WTC11 (cell line): ENCODE data around the gene LUC7L3. TPM values are rescaled to one million over a fixed set of nuclear protein-coding genes. Genes with fewer than 3 reads are reported as not detected.

Experiments used
- ATAC-seq: fragments of 200-7000 bp; cut with Tn5 transposase; 2 replicates; pipeline ENCODE4 v1.10.0; 2021; ENCODE audit warnings: mild to moderate bottlenecking, moderate library complexity
- CTCF ChIA-PET: fragments of 300-600 bp; sonication (Branson Sonifier 250); formaldehyde crosslinking; loops from one replicate; lab custom pipeline; 2021; ENCODE audit warnings: antibody characterized with exemption; lab: Charles Lee
- POLR2A ChIA-PET: fragments of 350-600 bp; sonication (Branson Sonifier 250); formaldehyde crosslinking; loops from one replicate; lab custom pipeline; 2021; ENCODE audit warnings: antibody characterized with exemption; lab: Charles Lee
- DNase-seq: peaks from one replicate; pipeline ENCODE4 v3.0.0; 2021; ENCODE audit warnings: low spot score
- H3K27ac Mint-ChIP-seq: 2 replicates; pipeline ENCODE4 v1.8.0; 2021; ENCODE audit warnings: mixed read lengths
- H3K27me3 Mint-ChIP-seq: 2 replicates; pipeline ENCODE4 v1.8.0; 2021; ENCODE audit warnings: low read depth, mild to moderate bottlenecking, moderate library complexity, mixed read lengths
- H3K36me3 Mint-ChIP-seq: 2 replicates; pipeline ENCODE4 v1.8.0; 2021; ENCODE audit warnings: mixed read lengths
- H3K4me1 Mint-ChIP-seq: 2 replicates; pipeline ENCODE4 v1.8.0; 2022; ENCODE audit warnings: mixed read lengths
- H3K4me3 Mint-ChIP-seq: 2 replicates; pipeline ENCODE4 v1.8.0; 2021; ENCODE audit warnings: mild to moderate bottlenecking, moderate library complexity, mixed read lengths
- H3K9me3 Mint-ChIP-seq: 2 replicates; pipeline ENCODE4 v1.8.0; 2021; ENCODE audit warnings: mixed read lengths
- CREB1 ChIP-seq: sonication (generic); formaldehyde crosslinking; IDR thresholded peaks from 2 replicates; pipeline ENCODE4 v1.8.0; 2023; ENCODE audit warnings: mild to moderate bottlenecking, missing genetic modification reagents
- ETV6 ChIP-seq: sonication (generic); formaldehyde crosslinking; IDR thresholded peaks from 2 replicates; pipeline ENCODE4 v1.8.1; 2022; ENCODE audit warnings: mild to moderate bottlenecking, missing genetic modification reagents
- FOXP1 ChIP-seq: sonication (generic); formaldehyde crosslinking; IDR thresholded peaks from 2 replicates; pipeline ENCODE4 v1.8.0; 2022; ENCODE audit warnings: missing genetic modification reagents, mild to moderate bottlenecking, moderate library complexity, borderline replicate concordance
- GABPB1 ChIP-seq: sonication (generic); formaldehyde crosslinking; IDR thresholded peaks from 2 replicates; pipeline ENCODE4 v1.8.1; 2023; ENCODE audit warnings: mild to moderate bottlenecking, missing genetic modification reagents
- IRF2 ChIP-seq: sonication (generic); formaldehyde crosslinking; IDR thresholded peaks from 2 replicates; pipeline ENCODE4 v1.8.0; 2022; ENCODE audit warnings: low read depth, missing genetic modification reagents, borderline replicate concordance
- KAT7 ChIP-seq: sonication (generic); formaldehyde crosslinking; IDR thresholded peaks from 2 replicates; pipeline ENCODE4 v1.8.1; 2023; ENCODE audit warnings: missing genetic modification reagents, mild to moderate bottlenecking, borderline replicate concordance
- NFATC4 ChIP-seq: fragments of 250-450 bp; sonication (Bioruptor Pico); IDR thresholded peaks from 2 replicates; pipeline ENCODE4 v1.9.0; 2021; ENCODE audit warnings: mild to moderate bottlenecking
- SMAD4 ChIP-seq: sonication (generic); formaldehyde crosslinking; IDR thresholded peaks from 2 replicates; pipeline ENCODE4 v1.8.0; 2022; ENCODE audit warnings: mild to moderate bottlenecking, missing genetic modification reagents
- ZNF121 ChIP-seq: sonication (generic); formaldehyde crosslinking; IDR thresholded peaks from 2 replicates; pipeline ENCODE4 v1.8.0; 2023; ENCODE audit warnings: missing genetic modification reagents
- ZNF317 ChIP-seq: sonication (generic); formaldehyde crosslinking; IDR thresholded peaks from 2 replicates; pipeline ENCODE4 v1.8.1; 2023; ENCODE audit warnings: low read depth, mild to moderate bottlenecking, moderate library complexity, missing genetic modification reagents, borderline replicate concordance
- total RNA-seq: library from RNA; stranded (reverse); gene quantifications from 3 replicates; pipeline ENCODE4 v1.2.3, GENCODE V29; 2021
- TF ChIP-seq, protein P1 (sequence below): sonication (generic); formaldehyde crosslinking; IDR thresholded peaks from 2 replicates; pipeline ENCODE4 v1.8.1; 2022; ENCODE audit warnings: mild to moderate bottlenecking, missing genetic modification reagents, moderate library complexity, borderline replicate concordance
- TF ChIP-seq, protein P2 (sequence below): sonication (generic); formaldehyde crosslinking; IDR thresholded peaks from 2 replicates; pipeline ENCODE4 v1.8.1; 2022; ENCODE audit warnings: low read depth, missing genetic modification reagents, borderline replicate concordance
- TF ChIP-seq, protein P3 (sequence below): sonication (generic); formaldehyde crosslinking; IDR thresholded peaks from 2 replicates; pipeline ENCODE4 v1.8.0; 2022; ENCODE audit warnings: mild to moderate bottlenecking, missing genetic modification reagents
- TF ChIP-seq, protein P4 (sequence below): fragments of 250-450 bp; sonication (Bioruptor Pico); conservative IDR thresholded peaks from 2 replicates; pipeline ENCODE4 v1.9.0; 2021; ENCODE audit warnings: mild to moderate bottlenecking
- TF ChIP-seq, protein P5 (sequence below): sonication (generic); formaldehyde crosslinking; IDR thresholded peaks from 2 replicates; pipeline ENCODE4 v1.8.1; 2022; ENCODE audit warnings: missing genetic modification reagents, borderline replicate concordance
- TF ChIP-seq, protein P6 (sequence below): sonication (generic); formaldehyde crosslinking; IDR thresholded peaks from 2 replicates; pipeline ENCODE4 v1.8.0; 2023; ENCODE audit warnings: mild to moderate bottlenecking, missing genetic modification reagents
- TF ChIP-seq, protein P7 (sequence below): fragments of 250-450 bp; sonication (Bioruptor Pico); IDR thresholded peaks from 2 replicates; pipeline ENCODE4 v1.9.0; 2021; ENCODE audit warnings: mild to moderate bottlenecking
- TF ChIP-seq, protein P8 (sequence below): sonication (generic); formaldehyde crosslinking; IDR thresholded peaks from 2 replicates; pipeline ENCODE4 v1.8.1; 2023; ENCODE audit warnings: mild to moderate bottlenecking, missing genetic modification reagents, moderate library complexity
- TF ChIP-seq, protein P9 (sequence below): fragments of 250-450 bp; sonication (Bioruptor Pico); IDR thresholded peaks from 2 replicates; pipeline ENCODE4 v1.9.0; 2021; ENCODE audit warnings: moderate library complexity, mild to moderate bottlenecking, inconsistent platforms, borderline replicate concordance
- TF ChIP-seq, protein P10 (sequence below): fragments of 250-450 bp; sonication (Bioruptor Pico); IDR thresholded peaks from 2 replicates; pipeline ENCODE4 v2.1.2; 2022; ENCODE audit warnings: mild to moderate bottlenecking, moderate library complexity

LUC7L3 gene
- total RNA-seq, 1 experiment from 2014 or later, result 190 TPM

DNA sequence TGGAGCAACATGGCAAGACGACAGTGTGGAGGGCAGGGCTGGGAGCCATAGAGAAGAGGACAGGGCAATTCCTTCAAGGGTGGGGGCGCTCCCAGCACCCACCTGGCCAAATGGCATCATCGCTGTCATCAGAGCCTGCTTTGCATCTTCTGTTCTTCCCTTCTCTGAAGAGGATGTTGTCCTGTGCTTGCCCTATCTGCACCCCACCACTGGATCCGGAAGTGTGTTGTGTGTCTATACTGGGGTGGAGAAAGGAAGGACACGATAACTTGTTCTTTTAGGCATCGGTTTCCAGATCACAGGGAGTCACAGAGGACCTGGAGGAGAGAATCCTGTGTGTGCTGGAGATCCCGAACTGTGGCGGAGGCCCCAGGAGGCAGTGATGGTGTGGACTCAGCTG lies 73.6 kb downstream of the LUC7L3 start (continued):
- TF ChIP-seq, protein P1, sequence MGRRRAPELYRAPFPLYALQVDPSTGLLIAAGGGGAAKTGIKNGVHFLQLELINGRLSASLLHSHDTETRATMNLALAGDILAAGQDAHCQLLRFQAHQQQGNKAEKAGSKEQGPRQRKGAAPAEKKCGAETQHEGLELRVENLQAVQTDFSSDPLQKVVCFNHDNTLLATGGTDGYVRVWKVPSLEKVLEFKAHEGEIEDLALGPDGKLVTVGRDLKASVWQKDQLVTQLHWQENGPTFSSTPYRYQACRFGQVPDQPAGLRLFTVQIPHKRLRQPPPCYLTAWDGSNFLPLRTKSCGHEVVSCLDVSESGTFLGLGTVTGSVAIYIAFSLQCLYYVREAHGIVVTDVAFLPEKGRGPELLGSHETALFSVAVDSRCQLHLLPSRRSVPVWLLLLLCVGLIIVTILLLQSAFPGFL (CRISPR knock-in tag), result no peak
- TF ChIP-seq SMAD4 (CRISPR knock-in tag), result no peak
- no peak for TF ChIP-seq FOXP1 (CRISPR knock-in tag)
- no peak for TF ChIP-seq NFATC4 (CRISPR knock-in tag)

DNA sequence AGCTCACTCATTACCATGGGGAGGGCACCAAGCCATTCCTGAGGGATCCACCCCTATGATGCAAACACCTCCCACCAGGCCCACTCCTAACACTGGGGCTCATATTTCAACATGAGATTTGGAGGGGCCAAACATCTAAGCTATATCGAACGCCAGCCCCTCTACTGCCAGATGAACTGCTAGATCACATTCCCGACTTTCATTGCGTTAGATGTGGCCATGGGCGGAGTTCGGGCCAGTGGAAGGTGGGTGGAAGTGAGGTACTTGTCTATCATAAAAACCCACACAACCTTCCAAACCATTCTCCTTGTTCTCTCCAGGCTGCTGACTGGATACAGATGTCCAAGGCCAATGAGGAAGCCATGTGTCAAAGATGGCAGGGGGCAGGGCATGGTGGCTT lies 75.0 kb downstream of the LUC7L3 start:
- no peaks in the 10 kb centered on the region for H3K27me3 Mint-ChIP-seq
- ATAC-seq, result no peak
- CTCF ChIA-PET, result interaction anchor here (0.7 to 1.4 kb wide), 3 partner anchors 11 to 224 kb away, joined by 3 to 5 read pairs (median 3); no protein-coding TSS in a partner anchor
- H3K36me3 Mint-ChIP-seq, result no peaks in the 10 kb centered on the region
- no peak for DNase-seq
- no peak for TF ChIP-seq CREB1 (CRISPR knock-in tag)
- TF ChIP-seq GABPB1, result no peak
- TF ChIP-seq, protein P2, sequence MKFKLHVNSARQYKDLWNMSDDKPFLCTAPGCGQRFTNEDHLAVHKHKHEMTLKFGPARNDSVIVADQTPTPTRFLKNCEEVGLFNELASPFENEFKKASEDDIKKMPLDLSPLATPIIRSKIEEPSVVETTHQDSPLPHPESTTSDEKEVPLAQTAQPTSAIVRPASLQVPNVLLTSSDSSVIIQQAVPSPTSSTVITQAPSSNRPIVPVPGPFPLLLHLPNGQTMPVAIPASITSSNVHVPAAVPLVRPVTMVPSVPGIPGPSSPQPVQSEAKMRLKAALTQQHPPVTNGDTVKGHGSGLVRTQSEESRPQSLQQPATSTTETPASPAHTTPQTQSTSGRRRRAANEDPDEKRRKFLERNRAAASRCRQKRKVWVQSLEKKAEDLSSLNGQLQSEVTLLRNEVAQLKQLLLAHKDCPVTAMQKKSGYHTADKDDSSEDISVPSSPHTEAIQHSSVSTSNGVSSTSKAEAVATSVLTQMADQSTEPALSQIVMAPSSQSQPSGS (CRISPR knock-in tag), result no peak
- no peak for TF ChIP-seq ZNF317
- TF ChIP-seq, protein P3, sequence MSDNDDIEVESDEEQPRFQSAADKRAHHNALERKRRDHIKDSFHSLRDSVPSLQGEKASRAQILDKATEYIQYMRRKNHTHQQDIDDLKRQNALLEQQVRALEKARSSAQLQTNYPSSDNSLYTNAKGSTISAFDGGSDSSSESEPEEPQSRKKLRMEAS (CRISPR knock-in tag), result no peak
- TF ChIP-seq FOXP1 (CRISPR knock-in tag), result no peak
- TF ChIP-seq, protein P4, sequence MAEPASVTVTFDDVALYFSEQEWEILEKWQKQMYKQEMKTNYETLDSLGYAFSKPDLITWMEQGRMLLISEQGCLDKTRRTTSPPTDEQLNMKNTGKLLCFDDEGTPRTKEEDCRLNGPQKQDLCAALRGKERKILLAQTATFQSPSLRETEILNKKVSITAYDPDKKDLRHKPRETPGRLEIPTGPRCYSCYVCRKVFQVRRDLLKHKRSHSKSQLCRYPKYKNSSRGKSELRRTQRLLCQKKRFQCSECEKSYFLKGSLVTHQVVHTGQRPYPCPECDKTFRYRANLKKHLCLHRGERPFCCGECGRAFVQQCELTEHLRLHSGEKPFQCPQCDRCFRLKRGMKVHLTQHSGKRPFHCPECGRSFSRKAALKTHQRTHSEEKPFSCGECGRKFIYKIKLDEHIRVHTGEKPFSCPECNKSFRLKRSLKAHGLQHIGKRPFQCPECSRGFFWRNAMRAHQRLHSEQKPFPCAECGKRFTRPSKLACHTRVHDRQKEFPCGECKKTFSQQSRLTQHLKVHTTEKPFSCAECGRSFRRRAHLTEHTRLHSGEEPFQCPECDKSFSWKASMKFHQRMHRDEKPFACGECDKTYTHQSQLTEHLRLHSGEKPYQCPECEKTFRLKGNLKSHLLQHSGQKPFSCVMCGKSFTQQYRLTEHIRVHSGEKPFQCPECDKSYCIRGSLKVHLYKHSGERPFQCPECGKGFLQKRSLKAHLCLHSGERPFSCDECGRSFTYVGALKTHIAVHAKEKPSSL (CRISPR knock-in tag), result no peak
- TF ChIP-seq ETV6 (CRISPR knock-in tag), result no peak
- TF ChIP-seq, protein P5, sequence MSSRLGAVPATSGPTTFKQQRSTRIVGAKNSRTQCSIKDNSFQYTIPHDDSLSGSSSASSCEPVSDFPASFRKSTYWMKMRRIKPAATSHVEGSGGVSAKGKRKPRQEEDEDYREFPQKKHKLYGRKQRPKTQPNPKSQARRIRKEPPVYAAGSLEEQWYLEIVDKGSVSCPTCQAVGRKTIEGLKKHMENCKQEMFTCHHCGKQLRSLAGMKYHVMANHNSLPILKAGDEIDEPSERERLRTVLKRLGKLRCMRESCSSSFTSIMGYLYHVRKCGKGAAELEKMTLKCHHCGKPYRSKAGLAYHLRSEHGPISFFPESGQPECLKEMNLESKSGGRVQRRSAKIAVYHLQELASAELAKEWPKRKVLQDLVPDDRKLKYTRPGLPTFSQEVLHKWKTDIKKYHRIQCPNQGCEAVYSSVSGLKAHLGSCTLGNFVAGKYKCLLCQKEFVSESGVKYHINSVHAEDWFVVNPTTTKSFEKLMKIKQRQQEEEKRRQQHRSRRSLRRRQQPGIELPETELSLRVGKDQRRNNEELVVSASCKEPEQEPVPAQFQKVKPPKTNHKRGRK (CRISPR knock-in tag), result no peak
- TF ChIP-seq, protein P6, sequence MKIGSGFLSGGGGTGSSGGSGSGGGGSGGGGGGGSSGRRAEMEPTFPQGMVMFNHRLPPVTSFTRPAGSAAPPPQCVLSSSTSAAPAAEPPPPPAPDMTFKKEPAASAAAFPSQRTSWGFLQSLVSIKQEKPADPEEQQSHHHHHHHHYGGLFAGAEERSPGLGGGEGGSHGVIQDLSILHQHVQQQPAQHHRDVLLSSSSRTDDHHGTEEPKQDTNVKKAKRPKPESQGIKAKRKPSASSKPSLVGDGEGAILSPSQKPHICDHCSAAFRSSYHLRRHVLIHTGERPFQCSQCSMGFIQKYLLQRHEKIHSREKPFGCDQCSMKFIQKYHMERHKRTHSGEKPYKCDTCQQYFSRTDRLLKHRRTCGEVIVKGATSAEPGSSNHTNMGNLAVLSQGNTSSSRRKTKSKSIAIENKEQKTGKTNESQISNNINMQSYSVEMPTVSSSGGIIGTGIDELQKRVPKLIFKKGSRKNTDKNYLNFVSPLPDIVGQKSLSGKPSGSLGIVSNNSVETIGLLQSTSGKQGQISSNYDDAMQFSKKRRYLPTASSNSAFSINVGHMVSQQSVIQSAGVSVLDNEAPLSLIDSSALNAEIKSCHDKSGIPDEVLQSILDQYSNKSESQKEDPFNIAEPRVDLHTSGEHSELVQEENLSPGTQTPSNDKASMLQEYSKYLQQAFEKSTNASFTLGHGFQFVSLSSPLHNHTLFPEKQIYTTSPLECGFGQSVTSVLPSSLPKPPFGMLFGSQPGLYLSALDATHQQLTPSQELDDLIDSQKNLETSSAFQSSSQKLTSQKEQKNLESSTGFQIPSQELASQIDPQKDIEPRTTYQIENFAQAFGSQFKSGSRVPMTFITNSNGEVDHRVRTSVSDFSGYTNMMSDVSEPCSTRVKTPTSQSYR (CRISPR knock-in tag), result no peak
- TF ChIP-seq, protein P7, sequence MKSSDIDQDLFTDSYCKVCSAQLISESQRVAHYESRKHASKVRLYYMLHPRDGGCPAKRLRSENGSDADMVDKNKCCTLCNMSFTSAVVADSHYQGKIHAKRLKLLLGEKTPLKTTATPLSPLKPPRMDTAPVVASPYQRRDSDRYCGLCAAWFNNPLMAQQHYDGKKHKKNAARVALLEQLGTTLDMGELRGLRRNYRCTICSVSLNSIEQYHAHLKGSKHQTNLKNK, result no peak
- TF ChIP-seq, protein P8, sequence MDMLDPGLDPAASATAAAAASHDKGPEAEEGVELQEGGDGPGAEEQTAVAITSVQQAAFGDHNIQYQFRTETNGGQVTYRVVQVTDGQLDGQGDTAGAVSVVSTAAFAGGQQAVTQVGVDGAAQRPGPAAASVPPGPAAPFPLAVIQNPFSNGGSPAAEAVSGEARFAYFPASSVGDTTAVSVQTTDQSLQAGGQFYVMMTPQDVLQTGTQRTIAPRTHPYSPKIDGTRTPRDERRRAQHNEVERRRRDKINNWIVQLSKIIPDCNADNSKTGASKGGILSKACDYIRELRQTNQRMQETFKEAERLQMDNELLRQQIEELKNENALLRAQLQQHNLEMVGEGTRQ (CRISPR knock-in tag), result no peak
- TF ChIP-seq, protein P9, sequence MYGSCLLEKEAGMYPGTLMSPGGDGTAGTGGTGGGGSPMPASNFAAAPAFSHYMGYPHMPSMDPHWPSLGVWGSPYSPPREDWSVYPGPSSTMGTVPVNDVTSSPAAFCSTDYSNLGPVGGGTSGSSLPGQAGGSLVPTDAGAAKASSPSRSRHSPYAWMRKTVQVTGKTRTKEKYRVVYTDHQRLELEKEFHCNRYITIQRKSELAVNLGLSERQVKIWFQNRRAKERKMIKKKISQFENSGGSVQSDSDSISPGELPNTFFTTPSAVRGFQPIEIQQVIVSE, result no peak
- no peak for TF ChIP-seq IRF2 (CRISPR knock-in tag)
- TF ChIP-seq ZNF121 (CRISPR knock-in tag), result no peak
- TF ChIP-seq, protein P10, sequence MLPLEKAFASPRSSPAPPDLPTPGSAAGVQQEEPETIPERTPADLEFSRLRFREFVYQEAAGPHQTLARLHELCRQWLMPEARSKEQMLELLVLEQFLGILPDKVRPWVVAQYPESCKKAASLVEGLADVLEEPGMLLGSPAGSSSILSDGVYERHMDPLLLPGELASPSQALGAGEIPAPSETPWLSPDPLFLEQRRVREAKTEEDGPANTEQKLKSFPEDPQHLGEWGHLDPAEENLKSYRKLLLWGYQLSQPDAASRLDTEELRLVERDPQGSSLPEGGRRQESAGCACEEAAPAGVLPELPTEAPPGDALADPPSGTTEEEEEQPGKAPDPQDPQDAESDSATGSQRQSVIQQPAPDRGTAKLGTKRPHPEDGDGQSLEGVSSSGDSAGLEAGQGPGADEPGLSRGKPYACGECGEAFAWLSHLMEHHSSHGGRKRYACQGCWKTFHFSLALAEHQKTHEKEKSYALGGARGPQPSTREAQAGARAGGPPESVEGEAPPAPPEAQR (CRISPR knock-in tag), result no peak
- TF ChIP-seq KAT7 (CRISPR knock-in tag), result no peak
- no peak overlapping the region for H3K27ac Mint-ChIP-seq
- POLR2A ChIA-PET, result interaction anchor here (0.7 kb wide), 1 partner anchor 20 kb away, joined by 4 read pairs; no protein-coding TSS in a partner anchor
- no peaks in the 10 kb centered on the region for H3K9me3 Mint-ChIP-seq
- no peak overlapping the region for H3K4me3 Mint-ChIP-seq
- peaks cover 26% of the 10 kb centered on the region for H3K4me1 Mint-ChIP-seq
